ENCODE measurements around the gene CAD. TPM values are rescaled to one million over a fixed set of nuclear protein-coding genes. Genes with fewer than 3 reads are reported as not detected.

The CAD gene
- total RNA-seq, 1 experiment from 2014 or later = 114 TPM

DNA sequence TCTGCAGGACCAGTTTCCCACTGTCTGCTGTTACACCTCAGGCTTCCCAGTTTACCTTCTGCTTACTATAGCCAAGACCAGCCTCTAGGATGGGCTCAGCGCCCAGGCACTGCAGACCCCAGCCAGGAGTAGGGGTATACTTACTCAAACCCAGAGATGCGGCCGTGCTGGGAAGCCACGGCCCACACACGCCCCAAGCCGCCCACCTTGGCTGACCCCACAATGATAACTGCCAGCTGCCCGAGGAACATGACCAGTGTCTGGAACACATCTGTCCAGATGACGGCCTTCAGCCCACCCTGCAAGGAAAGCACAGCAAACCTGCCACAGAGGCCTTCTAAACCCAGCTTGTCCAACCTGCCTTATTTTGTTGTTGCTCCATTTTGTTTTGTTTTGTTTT is 12.0 kb upstream of the CAD start:
- DNase-seq (ENCODE audit: low read depth, low spot score) (no peak), ATAC-seq (no peak)
- intact Hi-C loops (cut with micrococcal nuclease) = no loop called here
- H3K4me3 ChIP-seq (replicated peaks in 1 of 2; ENCODE audit: low read depth in 1 of 2, low read length in 2 of 2) = no peak overlapping the region
- no peak overlapping the region for H3K4me2 ChIP-seq (ENCODE audit: low read length)
- peaks cover 27 to 60% of the 10 kb centered on the region in 2 experiments; a peak in 2 of 4 replicates for H3K36me3 ChIP-seq (ENCODE audit: control insufficient read depth in 1 of 2, insufficient read depth in 2 of 2, low read length in 2 of 2)
- H3K9me3 ChIP-seq (ENCODE audit: control insufficient read depth in 1 of 2, insufficient read depth in 1 of 2, low read depth in 1 of 2, low read length in 2 of 2) = no peaks in the 10 kb centered on the region
- POLR2A ChIA-PET = no interaction called here
- CTCF ChIA-PET = no interaction called here
- no peaks in the 10 kb centered on the region for H3K4me1 ChIP-seq (ENCODE audit: control insufficient read depth in 1 of 2, insufficient read depth in 2 of 2, low read length in 2 of 2)
- peaks cover 14% of the 10 kb centered on the region; the same call in 1 of the 2 replicates for H3K79me2 ChIP-seq (ENCODE audit: insufficient read depth, low read length)
- no peaks in the 10 kb centered on the region for H3K9me2 ChIP-seq (ENCODE audit: insufficient read depth)
- H3K27ac ChIP-seq (ENCODE audit: low read depth, low read length) = no peak overlapping the region
- no peak for TF ChIP-seq SRF (IDR thresholded peaks at IDR 0.05; ENCODE audit: low read depth)
- TF ChIP-seq EGR1 (IDR thresholded peaks at IDR 0.05; ENCODE audit: low read depth) = no peak
- no peak for TF ChIP-seq SP1 (IDR thresholded peaks at IDR 0.05; ENCODE audit: low read depth)
- TF ChIP-seq, protein P1, sequence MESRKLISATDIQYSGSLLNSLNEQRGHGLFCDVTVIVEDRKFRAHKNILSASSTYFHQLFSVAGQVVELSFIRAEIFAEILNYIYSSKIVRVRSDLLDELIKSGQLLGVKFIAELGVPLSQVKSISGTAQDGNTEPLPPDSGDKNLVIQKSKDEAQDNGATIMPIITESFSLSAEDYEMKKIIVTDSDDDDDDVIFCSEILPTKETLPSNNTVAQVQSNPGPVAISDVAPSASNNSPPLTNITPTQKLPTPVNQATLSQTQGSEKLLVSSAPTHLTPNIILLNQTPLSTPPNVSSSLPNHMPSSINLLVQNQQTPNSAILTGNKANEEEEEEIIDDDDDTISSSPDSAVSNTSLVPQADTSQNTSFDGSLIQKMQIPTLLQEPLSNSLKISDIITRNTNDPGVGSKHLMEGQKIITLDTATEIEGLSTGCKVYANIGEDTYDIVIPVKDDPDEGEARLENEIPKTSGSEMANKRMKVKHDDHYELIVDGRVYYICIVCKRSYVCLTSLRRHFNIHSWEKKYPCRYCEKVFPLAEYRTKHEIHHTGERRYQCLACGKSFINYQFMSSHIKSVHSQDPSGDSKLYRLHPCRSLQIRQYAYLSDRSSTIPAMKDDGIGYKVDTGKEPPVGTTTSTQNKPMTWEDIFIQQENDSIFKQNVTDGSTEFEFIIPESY (IDR thresholded peaks at IDR 0.05; ENCODE audit: extremely low read depth, insufficient replicate concordance, low read length) = no peak
- no peak for TF ChIP-seq POLR2AphosphoS5 (IDR thresholded peaks at IDR 0.05; ENCODE audit: low read depth, low read length)
- no peak for TF ChIP-seq YY1 (IDR thresholded peaks at IDR 0.05; ENCODE audit: extremely low read depth, insufficient replicate concordance, low read depth, low read length)
- TF ChIP-seq ZFX (IDR thresholded peaks at IDR 0.05) = no peak
- TF ChIP-seq EZH2phosphoT487 (IDR thresholded peaks at IDR 0.05; ENCODE audit: borderline replicate concordance) = no peak
- no peak for TF ChIP-seq JUND (IDR thresholded peaks at IDR 0.05)
- no peak for TF ChIP-seq FOSL1 (IDR thresholded peaks at IDR 0.05; ENCODE audit: low read depth)
- TF ChIP-seq RAD21 (IDR thresholded peaks at IDR 0.05; ENCODE audit: low read depth) = no peak
- no peak for TF ChIP-seq CBX3 (IDR thresholded peaks at IDR 0.05; ENCODE audit: low read depth)
- TF ChIP-seq EZH2 (IDR thresholded peaks at IDR 0.05) = no peak
- TF ChIP-seq POLR2A (IDR thresholded peaks at IDR 0.05; ENCODE audit: borderline replicate concordance, extremely low read depth, insufficient read depth, insufficient read length) = no peak
- no peaks in the 10 kb centered on the region for H4K20me1 ChIP-seq (ENCODE audit: insufficient read depth)
- H3K9ac ChIP-seq (ENCODE audit: low read length) = no peak overlapping the region
- BruUV-seq (replicated peaks) = no TSS peak
- H2AFZ ChIP-seq (ENCODE audit: low read depth, low read length, poor library complexity, severe bottlenecking) = no peak overlapping the region
- H3K27me3 ChIP-seq (ENCODE audit: insufficient read depth, low read length) = no peaks in the 10 kb centered on the region
- RAD21 ChIA-PET (ENCODE audit: low non-redundant PET in 1 of 2, low total read pairs in 2 of 2, uncharacterized antibody in 2 of 2, unreplicated experiment in 2 of 2) = no interaction called here

All from HCT116 (cell line).